Astrocyte of the cerebellum (primary cell): ENCODE results near the gene TRIM65.

Experiments used
- DNase-seq: peaks from one replicate; pipeline ENCODE4 v3.0.0-alpha.2; 2011; ENCODE audit warnings: low read depth
- H3K4me3 ChIP-seq: 2 replicates; pipeline ENCODE4 v1.5.1; 2011; ENCODE audit warnings: mild to moderate bottlenecking, low read depth, low read length, moderate library complexity
- in situ Hi-C: cut with HindIII; loops from 2 replicates; pipeline ENCODE4 v1.10.0; 2017; ENCODE audit warnings: low sequenced_read_pairs
- TF ChIP-seq, protein P1 (sequence below): IDR thresholded peaks from 2 replicates; pipeline ENCODE4 v1.5.1; 2012; ENCODE audit warnings: low read length, low read depth, moderate library complexity, mild to moderate bottlenecking; ENCODE audit errors: missing control alignments

Gene TRIM65

DNA sequence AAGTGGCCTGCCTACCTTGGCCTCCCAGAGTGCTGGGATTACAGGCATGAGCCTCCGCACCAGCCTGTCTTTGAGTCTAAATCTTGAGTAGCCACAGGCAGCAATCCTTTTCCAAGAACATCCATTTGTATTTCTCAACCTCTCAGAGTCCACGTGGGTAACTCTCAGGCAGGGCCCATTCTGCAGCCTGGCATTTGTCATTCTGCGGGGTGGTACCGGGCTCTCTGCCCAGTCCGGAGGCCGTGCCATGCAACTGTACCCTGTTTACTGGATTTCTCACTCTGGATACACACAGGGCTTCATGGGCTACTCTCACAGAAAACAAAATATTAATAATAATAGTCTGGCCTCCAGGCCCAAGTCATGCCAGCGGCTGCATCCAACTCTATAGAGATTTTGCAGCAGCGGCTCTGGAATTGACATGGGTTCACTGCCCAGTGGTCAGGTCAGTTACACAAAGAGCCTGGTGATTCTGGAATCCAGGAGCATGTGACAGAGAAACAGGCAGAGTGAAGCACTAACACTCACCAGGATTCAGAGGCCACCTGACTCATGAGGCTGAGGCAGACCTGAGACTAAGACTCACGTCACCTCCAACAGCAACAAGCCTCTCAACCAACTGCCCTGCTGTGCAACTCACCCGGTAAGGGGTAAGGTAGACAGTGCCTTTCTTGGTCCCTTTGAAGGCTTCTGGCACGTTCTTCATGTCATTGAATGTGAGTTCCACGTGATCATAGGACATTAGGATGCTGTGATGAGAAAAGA is 45.6 kb downstream of the TRIM65 start:
- DNase-seq: no peak
- TF ChIP-seq, protein P1, sequence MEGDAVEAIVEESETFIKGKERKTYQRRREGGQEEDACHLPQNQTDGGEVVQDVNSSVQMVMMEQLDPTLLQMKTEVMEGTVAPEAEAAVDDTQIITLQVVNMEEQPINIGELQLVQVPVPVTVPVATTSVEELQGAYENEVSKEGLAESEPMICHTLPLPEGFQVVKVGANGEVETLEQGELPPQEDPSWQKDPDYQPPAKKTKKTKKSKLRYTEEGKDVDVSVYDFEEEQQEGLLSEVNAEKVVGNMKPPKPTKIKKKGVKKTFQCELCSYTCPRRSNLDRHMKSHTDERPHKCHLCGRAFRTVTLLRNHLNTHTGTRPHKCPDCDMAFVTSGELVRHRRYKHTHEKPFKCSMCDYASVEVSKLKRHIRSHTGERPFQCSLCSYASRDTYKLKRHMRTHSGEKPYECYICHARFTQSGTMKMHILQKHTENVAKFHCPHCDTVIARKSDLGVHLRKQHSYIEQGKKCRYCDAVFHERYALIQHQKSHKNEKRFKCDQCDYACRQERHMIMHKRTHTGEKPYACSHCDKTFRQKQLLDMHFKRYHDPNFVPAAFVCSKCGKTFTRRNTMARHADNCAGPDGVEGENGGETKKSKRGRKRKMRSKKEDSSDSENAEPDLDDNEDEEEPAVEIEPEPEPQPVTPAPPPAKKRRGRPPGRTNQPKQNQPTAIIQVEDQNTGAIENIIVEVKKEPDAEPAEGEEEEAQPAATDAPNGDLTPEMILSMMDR: no peak

DNA sequence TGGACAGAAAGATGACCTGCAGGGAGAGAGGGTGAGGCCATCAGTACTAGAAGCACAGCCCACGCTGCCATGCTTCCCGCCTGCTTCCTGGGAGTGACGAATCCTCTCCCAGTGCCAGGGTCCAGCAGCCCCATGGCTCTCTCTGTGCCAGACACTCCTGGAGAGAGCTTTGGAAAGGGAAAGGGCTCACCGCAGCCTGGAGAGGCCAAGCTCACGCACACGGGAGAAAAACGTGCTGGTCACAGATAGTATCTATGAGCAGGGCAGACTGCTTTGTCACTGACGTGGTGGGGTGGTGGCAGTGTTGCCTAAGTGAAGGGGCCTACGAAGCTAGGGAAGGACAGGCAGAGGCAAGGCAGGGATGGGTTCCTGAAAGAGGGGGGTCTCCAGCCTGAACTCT is 47.0 kb downstream of the TRIM65 start:
- in situ Hi-C loops: loop anchor here (10.0 kb wide), 1 partner anchor 65 kb away; the partner anchor contains the start of gene UNK
- H3K4me3 ChIP-seq: no peak overlapping the region
- TF ChIP-seq, protein P1: no peak
- no peak for DNase-seq

More for the DNA sequence above, 45.6 kb downstream of the TRIM65 start:
- in situ Hi-C loops: no loop called here
- no peak overlapping the region for H3K4me3 ChIP-seq

DNA sequence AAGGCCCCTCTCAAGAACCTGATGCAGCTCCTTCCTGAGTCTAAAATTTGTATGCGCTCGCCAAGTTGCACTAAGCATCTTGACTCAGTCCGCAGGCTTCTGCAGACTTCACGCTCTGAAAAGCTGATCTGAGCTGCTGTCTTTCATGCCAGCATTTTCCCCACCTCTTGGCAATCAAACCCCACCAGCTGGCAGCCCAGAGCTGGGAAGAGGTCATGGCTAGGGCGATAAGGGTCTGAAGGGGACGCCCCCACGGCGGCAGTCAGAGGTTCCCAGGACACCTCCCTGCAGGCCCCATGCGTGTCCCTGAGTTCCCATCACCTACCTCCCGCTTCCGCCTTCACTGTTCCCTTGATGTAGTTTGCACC is 47.5 kb downstream of the TRIM65 start:
- TF ChIP-seq, protein P1: no peak
- in situ Hi-C loops: loop anchor here (10.0 kb wide), 1 partner anchor 64 kb away; the partner anchor contains the start of gene UNK
- no peak for DNase-seq
- no peak overlapping the region for H3K4me3 ChIP-seq

DNA sequence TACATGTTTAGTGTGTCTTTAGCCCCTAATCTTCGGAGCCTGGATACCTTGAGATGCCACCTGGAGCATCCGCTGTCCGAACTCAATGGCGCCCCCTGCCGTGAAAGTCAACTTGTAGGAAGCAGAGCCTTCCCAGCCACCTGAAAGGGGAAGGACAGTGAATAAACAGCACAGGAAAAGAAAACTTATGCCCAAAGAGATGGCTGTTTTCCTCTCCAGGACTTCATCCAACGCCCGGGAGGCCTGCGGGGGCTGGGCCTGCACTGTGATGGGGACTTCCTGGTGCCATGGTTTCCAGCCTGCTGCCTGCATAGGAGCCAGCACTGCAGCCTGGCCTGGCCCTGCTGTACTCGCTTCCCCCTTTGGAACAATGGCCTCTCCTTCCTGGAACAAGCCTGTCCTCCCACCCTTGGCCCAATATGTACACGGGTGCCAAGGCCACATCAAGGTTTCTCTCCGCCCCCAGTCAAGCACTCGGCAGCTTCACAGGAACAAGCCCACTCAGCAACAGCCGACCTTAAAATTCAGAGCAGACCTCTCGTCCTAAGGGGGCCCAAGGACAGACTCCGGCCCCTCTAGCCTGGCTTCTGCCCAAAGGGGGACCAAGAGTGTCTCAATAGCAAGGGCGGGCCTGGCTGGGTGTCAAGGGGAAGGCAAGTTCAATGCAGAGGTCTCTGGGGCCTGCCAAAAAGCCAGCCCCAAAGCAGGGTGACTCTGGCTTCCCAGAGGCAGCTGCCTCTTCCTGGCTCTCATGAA is 48.0 kb downstream of the TRIM65 start:
- no peak for DNase-seq
- TF ChIP-seq, protein P1: peak; percentile 78
- in situ Hi-C loops: loop anchor here (10.0 kb wide), 1 partner anchor 64 kb away; the partner anchor contains the start of gene UNK
- H3K4me3 ChIP-seq: no peak overlapping the region

DNA sequence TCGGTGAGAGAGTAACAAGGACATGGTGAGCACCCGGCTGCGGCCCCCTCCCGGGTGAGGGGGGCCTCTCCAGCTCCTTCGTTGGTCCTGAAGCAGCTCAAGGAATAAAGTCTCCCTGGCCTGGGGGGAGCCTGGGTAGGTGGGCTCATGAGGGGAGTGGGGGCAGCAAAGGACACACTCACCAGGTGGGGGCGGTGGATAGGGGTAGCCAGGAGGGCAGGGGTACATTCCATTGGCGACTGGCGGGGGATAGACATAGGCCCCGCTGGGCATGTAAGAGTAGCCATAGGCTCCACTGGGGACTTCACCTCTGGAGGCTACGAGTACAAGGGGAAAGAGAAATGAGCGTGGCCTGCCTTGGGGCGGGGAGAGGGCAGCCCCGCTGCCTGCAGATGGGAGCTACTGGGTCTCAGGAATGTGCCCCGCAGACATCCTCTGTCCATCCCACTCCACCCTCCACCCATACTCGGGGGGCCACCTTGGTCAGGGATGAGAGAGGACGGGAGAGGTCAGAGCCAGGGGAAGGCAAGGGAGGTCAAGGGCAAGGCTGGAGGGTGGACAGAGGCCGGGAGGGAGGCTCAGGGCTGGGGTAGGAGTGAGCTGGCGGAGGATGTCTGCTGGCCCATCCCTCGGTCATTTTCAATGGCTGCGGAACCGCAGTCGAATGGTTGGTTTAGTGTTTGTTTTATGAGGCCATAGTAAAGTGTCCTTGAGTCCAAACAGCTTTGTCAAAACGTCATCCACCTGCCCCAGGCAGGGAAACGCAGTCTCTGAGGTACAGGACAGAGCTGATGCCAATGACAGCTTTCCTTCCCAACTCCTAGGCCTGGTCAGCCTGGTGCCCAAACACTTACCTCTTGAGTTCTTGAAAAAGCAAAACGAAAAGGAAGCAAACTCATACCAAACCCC is 48.9 kb downstream of the TRIM65 start:
- TF ChIP-seq, protein P1: no peak
- no peak for DNase-seq
- H3K4me3 ChIP-seq: no peak overlapping the region
- in situ Hi-C loops: loop anchor here (10.0 kb wide), 1 partner anchor 63 kb away; the partner anchor contains the start of gene UNK
